Neural cell (in vitro differentiated cells): ENCODE results near the gene THEM5. TPM values are rescaled to one million over a fixed set of nuclear protein-coding genes. Genes with fewer than 3 reads are reported as not detected.

Source experiments
- H2AFZ ChIP-seq: fragments of 200-600, 300-800 bp; sonication (generic), shearing (Covaris generic); 2 replicates; pipeline ENCODE4 v1.6.0; 2014; ENCODE audit warnings: low read depth, mild to moderate bottlenecking, antibody characterized with exemption, low read length, moderate library complexity
- H3F3A ChIP-seq: fragments of 200-600 bp; shearing (Covaris generic); 2 replicates; pipeline ENCODE4 v1.6.1; 2016; ENCODE audit warnings: mild to moderate bottlenecking, moderate library complexity, mixed read lengths, antibody characterized with exemption, low read length; ENCODE audit not compliant: insufficient read depth, poor library complexity, severe bottlenecking
- H3K27ac ChIP-seq: fragments of 200-600, 300-800 bp; sonication (generic), shearing (Covaris generic); 2 replicates; pipeline ENCODE4 v1.5.1; 2014; ENCODE audit warnings: mild to moderate bottlenecking, low read length, moderate library complexity
- H3K27me3 ChIP-seq: fragments of 300-800, 200-600 bp; sonication (generic), shearing (Covaris generic); 2 replicates; pipeline ENCODE4 v1.6.0; 2014; ENCODE audit warnings: mild to moderate bottlenecking, low read depth, low read length, moderate library complexity; ENCODE audit not compliant: insufficient read depth
- H3K36me3 ChIP-seq: fragments of 300-800, 200-600 bp; sonication (generic), shearing (Covaris generic); 2 replicates; pipeline ENCODE4 v1.5.1; 2014; ENCODE audit warnings: mild to moderate bottlenecking, antibody characterized with exemption, low read length, moderate library complexity; ENCODE audit not compliant: insufficient read depth
- H3K4me2 ChIP-seq: fragments of 300-800, 200-600 bp; sonication (generic), shearing (Covaris generic); 2 replicates; pipeline ENCODE4 v1.6.0; 2014; ENCODE audit warnings: mild to moderate bottlenecking, low read length
- H3K4me3 ChIP-seq: fragments of 300-800, 200-600 bp; sonication (generic), shearing (Covaris generic); 2 replicates; pipeline ENCODE4 v1.5.1; 2014; ENCODE audit warnings: mild to moderate bottlenecking, low read length, moderate library complexity
- H3K79me2 ChIP-seq: fragments of 200-600 bp; shearing (Covaris generic); replicated peaks from 2 replicates; pipeline ENCODE4 v1.6.0; 2014; ENCODE audit warnings: mild to moderate bottlenecking, low read length, moderate library complexity; ENCODE audit not compliant: insufficient read depth
- H3K9ac ChIP-seq: fragments of 300-800, 200-600 bp; sonication (generic), shearing (Covaris generic); 2 replicates; pipeline ENCODE4 v1.6.1; 2016; ENCODE audit warnings: mild to moderate bottlenecking, low read length, mixed read lengths
- H3K9me2 ChIP-seq: fragments of 200-600 bp; shearing (Covaris generic); 2 replicates; pipeline ENCODE4 v1.6.1; 2016; ENCODE audit warnings: mild to moderate bottlenecking, low read length, mixed read lengths; ENCODE audit not compliant: insufficient read depth
- H3K9me3 ChIP-seq: fragments of 200-600, 300-800 bp; sonication (generic), shearing (Covaris generic); 2 replicates; pipeline ENCODE4 v1.6.1; 2016; ENCODE audit warnings: mild to moderate bottlenecking, mixed run types, low read length, moderate library complexity, mixed read lengths
- H4K20me1 ChIP-seq: fragments of 200-600 bp; shearing (Covaris generic); 2 replicates; pipeline ENCODE4 v1.6.1; 2016; ENCODE audit warnings: mild to moderate bottlenecking, mixed run types; ENCODE audit not compliant: insufficient read depth
- CTCF ChIP-seq: fragments of 450-650 bp; IDR thresholded peaks from 2 replicates; pipeline ENCODE4 v1.5.1; 2014; ENCODE audit warnings: antibody characterized with exemption, mild to moderate bottlenecking, moderate library complexity; ENCODE audit not compliant: poor library complexity, severe bottlenecking
- EP300 ChIP-seq: fragments of 450-650 bp; conservative IDR thresholded peaks from 2 replicates; pipeline ENCODE4 v1.6.1; 2014; ENCODE audit warnings: antibody characterized with exemption, mild to moderate bottlenecking, moderate library complexity; ENCODE audit not compliant: poor library complexity, severe bottlenecking
- EZH2 ChIP-seq: fragments of 200-600, 300-800 bp; shearing (Covaris generic), sonication (generic); IDR thresholded peaks from 2 replicates; pipeline ENCODE4 v1.6.1; 2014; ENCODE audit warnings: antibody characterized with exemption, low read length, borderline replicate concordance, mild to moderate bottlenecking; ENCODE audit not compliant: insufficient read depth, poor library complexity, severe bottlenecking
- MXI1 ChIP-seq: fragments of 450-650 bp; conservative IDR thresholded peaks from 2 replicates; pipeline ENCODE4 v1.6.1; 2014; ENCODE audit warnings: antibody characterized with exemption, mild to moderate bottlenecking; ENCODE audit not compliant: poor library complexity, severe bottlenecking
- POLR2AphosphoS5 ChIP-seq: IDR thresholded peaks from 2 replicates; pipeline ENCODE4 v1.6.1; 2012
- RAD21 ChIP-seq: fragments of 450-650 bp; conservative IDR thresholded peaks from 2 replicates; pipeline ENCODE4 v1.6.1; 2014; ENCODE audit warnings: antibody characterized with exemption, mild to moderate bottlenecking, moderate library complexity
- REST ChIP-seq: IDR thresholded peaks from 2 replicates; pipeline ENCODE4 v1.6.1; 2012; ENCODE audit warnings: borderline replicate concordance
- SMC3 ChIP-seq: fragments of 450-650 bp; conservative IDR thresholded peaks from 2 replicates; pipeline ENCODE4 v1.6.1; 2014; ENCODE audit warnings: antibody characterized with exemption, mild to moderate bottlenecking, moderate library complexity; ENCODE audit not compliant: poor library complexity
- TAF1 ChIP-seq: IDR thresholded peaks from 2 replicates; pipeline ENCODE4 v1.6.1; 2012; ENCODE audit warnings: low read depth
- polyA plus RNA-seq: library from polyadenylated mRNA; depleted of rRNA; stranded (reverse); fragments of >200 nt; gene quantifications from 2 replicates; pipeline ENCODE4 v1.2.3, GENCODE V29; 2014

THEM5 gene
- polyA plus RNA-seq, 1 donor from 2014 or later: not detected

GRCh38 chr1:151898519-151898991 lies 45.0 kb upstream of the THEM5 start:
- Histone ChIP-seq H3K27ac (no peak overlapping the region), H3K4me2 (no peak overlapping the region), H3F3A (no peaks in the 10 kb centered on the region), H3K27me3 (no peaks in the 10 kb centered on the region), H3K9me3 (no peaks in the 10 kb centered on the region), H3K36me3 (no peaks in the 10 kb centered on the region), H2AFZ (no peak overlapping the region), H3K4me3 (no peak overlapping the region), H4K20me1 (no peaks in the 10 kb centered on the region), H3K9me2 (no peaks in the 10 kb centered on the region), H3K9ac (no peak overlapping the region), H3K79me2 (no peaks in the 10 kb centered on the region)
- TF ChIP-seq POLR2AphosphoS5 (no peak), CTCF (no peak), EP300 (no peak), SMC3 (no peak), RAD21 (no peak), TAF1 (no peak), MXI1 (no peak), REST (no peak), EZH2 (no peak)

GRCh38 chr1:151897991-151898431 lies 44.5 kb upstream of the THEM5 start:
- Histone ChIP-seq H3K27me3 (no peaks in the 10 kb centered on the region), H3F3A (no peaks in the 10 kb centered on the region), H3K9me2 (no peaks in the 10 kb centered on the region), H3K9me3 (no peaks in the 10 kb centered on the region), H3K4me3 (no peak overlapping the region), H3K79me2 (no peaks in the 10 kb centered on the region), H3K4me2 (no peak overlapping the region), H3K9ac (no peak overlapping the region), H2AFZ (no peak overlapping the region), H3K36me3 (no peaks in the 10 kb centered on the region), H3K27ac (no peak overlapping the region), H4K20me1 (no peaks in the 10 kb centered on the region)
- TF ChIP-seq POLR2AphosphoS5 (no peak), EZH2 (no peak), REST (no peak), RAD21 (no peak)
